ENCODE data around the gene CPNE4. TPM values are rescaled to one million over a fixed set of nuclear protein-coding genes. Genes with fewer than 3 reads are reported as not detected.

The CPNE4 gene
- total RNA-seq, 1 donor from 2014 or later = 0.24 TPM

DNA sequence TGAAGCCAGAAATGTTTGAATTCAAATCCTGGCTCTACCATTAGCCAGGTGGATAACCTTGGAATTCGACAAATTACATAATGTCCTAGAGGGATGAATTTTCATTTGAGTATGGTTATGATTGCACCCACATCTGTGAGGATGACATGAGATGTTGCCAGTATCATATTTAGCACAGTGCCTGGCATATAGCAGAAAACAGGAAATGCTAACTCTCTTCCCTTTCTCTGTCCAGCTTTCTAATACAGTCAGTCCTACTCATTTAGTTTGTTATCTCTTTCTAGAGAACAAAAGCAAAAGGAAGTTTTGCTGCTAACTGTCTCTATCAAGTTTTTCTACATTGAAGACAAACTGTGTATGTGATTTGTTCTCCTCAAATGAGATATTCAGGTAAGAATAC is 231.7 kb downstream of the CPNE4 start:
- DNase-seq (ENCODE audit: low read depth) = no peak

DNA sequence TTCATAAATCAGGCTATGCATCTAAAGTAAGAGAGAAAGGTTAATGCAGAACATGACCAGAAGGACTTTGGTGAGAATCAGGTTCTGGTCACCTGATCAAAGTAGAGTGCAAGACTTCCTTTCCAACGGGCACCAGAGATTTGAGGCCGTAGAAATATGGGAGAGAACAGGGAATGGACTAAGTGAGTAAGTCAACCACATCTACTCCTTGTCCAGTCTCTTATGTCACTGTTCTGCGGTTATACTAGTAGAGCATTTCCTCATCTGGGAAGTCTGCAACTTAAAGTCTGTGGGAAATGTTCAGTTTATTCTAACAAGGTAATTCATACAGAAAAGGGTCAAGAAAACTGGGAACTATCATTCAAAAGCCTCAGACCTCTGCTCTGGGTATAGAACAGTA is 232.8 kb downstream of the CPNE4 start:
- no peak for DNase-seq (ENCODE audit: low read depth)

GRCh38 chr3:131801566-131801965 is 233.2 kb downstream of the CPNE4 start:
- no peak for DNase-seq (ENCODE audit: low read depth)

DNA sequence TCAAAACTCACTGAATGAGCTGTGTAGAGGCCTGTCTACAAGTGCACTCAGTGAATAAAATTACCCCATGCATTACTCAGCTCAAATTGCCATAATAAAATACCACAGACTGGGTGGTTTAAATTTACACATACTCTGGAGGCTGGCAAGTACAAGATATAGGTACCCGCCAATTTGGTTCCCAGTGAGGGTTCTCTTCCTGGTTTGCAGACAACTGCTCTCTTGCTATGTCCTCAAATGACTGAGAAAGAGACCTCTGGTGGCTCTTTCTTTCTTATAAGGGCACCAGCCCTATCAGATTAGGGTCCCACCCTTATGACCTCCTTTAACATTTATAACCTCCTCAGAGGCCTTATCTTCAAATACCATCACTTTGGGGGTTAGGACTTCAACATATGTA is 237.0 kb downstream of the CPNE4 start:
- no peak for DNase-seq (ENCODE audit: low read depth)

- peak; percentile 10 for DNase-seq (ENCODE audit: low read depth)
These were observed 238.1 kb downstream of the CPNE4 start for GRCh38 chr3:131796558-131797198.

DNA sequence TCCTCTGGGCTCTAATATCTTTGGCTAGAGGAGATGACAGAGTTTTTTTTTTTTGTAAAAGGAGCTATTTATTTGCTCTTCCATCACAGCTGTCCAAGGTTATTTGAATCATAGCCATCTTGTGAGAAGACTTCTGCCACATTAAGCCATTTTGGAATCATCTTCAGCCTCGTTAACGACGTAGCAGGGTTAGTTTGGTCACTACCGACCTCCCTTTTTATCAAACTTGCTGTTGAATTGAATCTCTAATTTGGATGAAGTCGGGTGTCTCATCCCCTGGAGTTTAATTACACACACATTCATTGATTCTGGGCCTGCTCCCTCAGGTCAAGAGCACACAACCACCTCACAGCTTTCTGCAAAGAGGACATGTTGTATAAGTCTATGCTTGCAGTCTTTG is 238.7 kb downstream of the CPNE4 start:
- DNase-seq (ENCODE audit: low read depth) = no peak

DNA sequence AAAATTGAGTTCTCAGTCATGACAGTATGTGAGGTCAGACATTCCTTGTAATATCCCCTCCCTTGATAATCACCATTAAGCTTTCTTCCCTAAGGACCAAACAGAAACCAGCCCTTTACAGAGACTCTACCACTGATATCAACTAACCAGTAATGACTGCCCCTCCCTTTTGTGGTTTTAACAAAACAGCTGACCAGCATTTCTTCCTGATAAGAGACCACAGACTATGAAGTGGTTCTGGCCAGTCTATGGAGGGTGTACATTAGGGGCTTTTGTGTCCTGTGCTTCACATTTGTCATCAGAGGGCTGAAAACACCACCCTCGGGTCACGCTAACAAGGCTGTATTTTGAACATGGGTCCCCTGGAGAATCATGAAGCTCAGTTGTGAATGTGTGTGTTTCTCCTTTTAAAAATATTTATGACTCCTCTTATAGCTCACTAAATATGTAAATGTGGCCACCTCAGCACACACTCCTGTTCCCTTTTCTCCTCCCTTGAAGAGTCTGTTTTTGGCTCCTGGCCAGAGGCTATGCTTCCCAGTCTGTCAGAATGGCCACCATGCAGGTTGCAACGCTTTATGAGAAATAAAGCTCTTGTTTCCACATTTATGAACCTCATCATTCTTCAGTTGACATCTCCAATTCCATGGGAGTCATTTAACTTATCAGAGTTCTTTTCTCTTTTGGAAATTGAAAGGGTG is 239.3 kb downstream of the CPNE4 start:
- peak; percentile 78 for DNase-seq (ENCODE audit: low read depth)

- DNase-seq (ENCODE audit: low read depth) = peak; percentile 73
These were observed 239.9 kb downstream of the CPNE4 start for GRCh38 chr3:131794766-131795388.

DNA sequence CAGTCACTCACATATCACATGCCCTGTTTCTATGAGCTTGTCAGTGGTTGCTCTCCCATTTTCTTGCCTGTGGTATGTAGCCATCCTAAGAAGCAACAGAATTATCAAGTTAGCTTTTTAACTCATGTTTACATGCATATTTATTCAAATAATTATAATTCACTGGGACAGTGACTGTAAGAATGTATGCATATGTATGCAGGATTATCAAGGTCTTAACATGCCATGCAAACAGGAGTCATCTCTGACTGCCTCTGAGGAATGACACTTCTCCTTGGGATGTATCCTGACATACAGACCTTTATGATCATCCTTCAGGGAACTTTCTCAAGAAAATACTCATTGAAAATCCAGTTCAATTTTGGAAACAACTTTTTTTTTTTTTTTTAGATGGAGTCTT is 240.9 kb downstream of the CPNE4 start:
- DNase-seq (ENCODE audit: low read depth) = no peak

DNA sequence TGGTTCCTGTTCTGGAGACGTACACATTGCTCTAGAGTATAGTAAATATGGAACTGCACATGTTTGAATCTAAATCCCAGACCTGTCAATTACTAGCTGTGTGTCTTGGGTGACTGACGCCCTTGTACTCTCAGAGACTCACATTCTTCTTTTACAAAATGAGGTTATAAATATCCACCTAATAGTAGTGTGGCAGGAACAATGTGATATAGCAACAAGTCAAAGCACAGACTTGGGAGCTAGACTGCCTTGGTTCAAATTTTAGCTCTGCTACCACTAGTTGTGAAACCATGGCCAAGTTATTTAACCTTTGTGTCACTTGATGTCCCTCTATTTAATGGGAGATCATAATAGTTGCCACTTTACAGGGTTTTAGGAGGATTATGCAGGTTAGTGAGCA is 245.6 kb downstream of the CPNE4 start:
- DNase-seq (ENCODE audit: low read depth) = no peak

GRCh38 chr3:131786386-131786785 is 248.4 kb downstream of the CPNE4 start:
- DNase-seq (ENCODE audit: low read depth) = no peak

GRCh38 chr3:131782751-131783150 is 252.1 kb downstream of the CPNE4 start:
- DNase-seq (ENCODE audit: low read depth) = no peak

- no peak for DNase-seq (ENCODE audit: low read depth)
These were observed 256.3 kb downstream of the CPNE4 start for GRCh38 chr3:131778526-131778925.

DNA sequence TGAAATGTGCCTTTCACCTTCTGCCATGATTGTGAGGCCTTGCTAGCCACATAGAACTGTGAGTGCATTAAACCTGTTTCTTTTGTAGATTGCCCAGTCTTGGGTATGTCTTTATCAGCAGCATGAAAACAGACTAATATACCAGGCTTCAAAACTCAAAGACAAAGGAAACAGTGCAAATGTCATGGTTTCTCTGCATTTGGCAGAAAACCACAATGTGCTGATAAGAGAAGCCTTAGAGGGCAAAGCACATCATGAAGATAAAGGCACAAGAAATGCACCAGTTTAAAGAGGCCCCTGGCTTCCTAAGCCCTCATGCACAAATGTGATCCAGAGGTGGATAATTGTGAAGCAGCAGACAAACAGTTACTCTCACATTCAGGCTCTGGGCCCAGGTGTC is 259.2 kb downstream of the CPNE4 start:
- DNase-seq (ENCODE audit: low read depth) = no peak

DNA sequence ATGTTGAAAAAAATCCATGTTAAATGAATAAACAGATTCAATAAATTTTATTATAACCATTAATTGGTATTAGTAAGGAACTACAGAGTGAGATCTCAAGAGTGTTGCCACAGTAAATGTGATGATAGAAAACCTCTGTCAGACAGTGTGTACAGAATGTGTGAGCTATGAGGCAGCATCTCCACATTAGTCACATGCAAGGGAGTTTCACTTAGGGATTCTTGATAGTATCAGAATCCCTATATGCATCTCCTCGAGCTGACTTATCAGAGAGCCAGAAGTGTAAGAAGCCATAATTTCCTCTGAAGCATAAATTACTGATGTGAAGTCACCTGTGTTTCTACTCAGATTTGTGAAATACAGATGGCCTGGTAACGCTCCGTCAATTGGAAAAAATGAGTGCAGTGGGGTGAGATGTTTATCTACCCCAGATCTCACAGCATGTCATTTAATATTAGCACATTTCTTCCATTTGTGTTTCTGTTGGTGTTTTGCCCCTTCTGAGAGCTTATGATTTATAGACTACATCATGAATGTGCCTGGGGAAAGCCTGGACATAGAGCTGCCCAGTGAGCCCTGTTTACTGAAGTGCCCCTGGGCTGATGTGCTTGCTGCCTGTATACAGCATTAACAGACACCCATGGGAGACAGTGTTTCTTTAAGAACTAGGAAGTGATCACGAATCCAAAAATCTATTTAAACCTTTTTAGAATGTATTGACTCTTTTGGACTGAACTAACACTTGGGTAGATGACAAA is 262.4 kb downstream of the CPNE4 start:
- no peak for DNase-seq (ENCODE audit: low read depth)

DNA sequence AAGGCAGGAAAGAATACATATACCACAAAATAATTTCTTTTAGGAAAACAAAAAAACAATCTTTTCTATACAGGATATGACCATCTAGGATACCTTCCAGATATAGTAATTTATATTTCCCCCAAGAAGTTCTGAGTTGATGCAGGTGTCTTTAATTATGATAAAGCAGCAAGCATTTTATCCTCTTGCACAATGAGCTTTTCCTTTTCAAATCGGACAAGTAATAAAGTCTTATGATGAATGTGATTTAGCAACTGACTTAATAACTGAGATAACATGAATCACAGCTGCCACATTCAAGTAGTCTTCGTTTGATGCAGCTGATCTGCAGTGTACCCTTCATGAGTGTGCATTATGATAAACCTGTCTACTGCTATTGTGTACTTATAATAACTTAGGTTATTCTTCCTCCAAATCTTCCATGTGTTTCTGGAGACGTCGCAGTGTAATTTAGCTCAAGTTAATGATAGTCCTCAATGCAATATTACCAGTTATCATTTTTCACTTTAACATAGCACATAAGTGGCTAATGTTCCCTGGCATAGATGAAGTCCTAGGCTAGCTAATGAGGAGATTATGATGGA is 271.7 kb downstream of the CPNE4 start:
- no peak for DNase-seq (ENCODE audit: low read depth)

DNA sequence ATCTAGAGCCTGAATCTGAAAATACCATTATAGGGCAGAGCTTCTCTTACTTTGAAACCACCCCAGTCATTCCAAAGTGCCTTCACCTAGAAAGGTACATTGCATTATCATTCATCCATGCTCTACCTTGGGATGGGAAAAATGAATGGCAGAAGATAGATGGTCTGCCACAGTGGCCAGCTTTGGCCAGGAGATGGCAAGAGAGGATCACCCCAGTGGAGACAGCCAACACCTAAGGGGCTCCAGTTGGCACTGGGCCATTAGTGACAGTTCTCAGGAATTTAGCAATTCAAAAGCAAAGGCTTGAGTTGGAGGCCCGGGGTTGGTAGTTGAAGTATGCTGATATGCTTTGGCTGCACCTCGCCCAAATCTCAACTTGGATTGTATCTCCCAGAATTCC is 278.4 kb downstream of the CPNE4 start:
- DNase-seq (ENCODE audit: low read depth) = no peak

GRCh38 chr3:131755380-131755779 is 279.4 kb downstream of the CPNE4 start:
- no peak for DNase-seq (ENCODE audit: low read depth)

- no peak for DNase-seq (ENCODE audit: low read depth)
These were observed 284.6 kb downstream of the CPNE4 start for GRCh38 chr3:131750256-131750655.

DNA sequence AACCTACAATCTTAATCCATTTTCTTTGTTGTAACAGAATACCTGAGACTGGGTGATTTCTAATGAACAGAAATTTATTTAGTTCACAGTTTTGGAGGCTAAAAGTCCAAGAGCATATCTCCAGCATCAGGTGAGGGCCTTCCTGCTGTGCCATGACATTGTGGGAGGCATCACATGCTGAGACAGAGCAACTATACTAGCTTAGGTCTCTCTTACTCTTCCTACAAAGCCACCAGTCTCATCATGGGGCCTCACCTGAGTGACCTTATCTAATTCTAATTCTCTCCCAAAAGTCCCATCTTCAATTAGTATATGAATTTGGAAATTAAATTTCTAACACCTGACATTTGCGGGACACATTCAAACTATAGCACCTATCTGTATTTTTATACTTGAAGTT is 285.0 kb downstream of the CPNE4 start:
- no peak for DNase-seq (ENCODE audit: low read depth)

DNA sequence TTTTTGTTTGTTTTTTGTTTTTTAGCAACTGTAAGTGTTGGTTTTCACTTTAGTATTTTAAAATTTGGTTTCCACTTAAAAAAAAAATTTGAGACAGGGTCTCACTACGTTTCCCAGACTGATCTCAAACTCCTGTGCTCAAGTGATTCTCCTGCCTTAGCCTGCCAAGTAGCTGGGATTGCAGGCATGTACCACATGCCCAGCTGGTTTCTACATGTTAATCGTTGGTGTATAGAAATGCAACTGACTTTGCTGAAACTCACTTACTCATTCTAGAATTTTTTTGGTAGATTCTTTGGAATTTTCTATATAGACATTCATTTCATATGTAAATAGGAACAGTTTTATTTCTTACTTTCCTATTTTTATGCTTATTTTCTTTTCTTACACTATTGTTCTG is 287.3 kb downstream of the CPNE4 start:
- no peak for DNase-seq (ENCODE audit: low read depth)

DNA sequence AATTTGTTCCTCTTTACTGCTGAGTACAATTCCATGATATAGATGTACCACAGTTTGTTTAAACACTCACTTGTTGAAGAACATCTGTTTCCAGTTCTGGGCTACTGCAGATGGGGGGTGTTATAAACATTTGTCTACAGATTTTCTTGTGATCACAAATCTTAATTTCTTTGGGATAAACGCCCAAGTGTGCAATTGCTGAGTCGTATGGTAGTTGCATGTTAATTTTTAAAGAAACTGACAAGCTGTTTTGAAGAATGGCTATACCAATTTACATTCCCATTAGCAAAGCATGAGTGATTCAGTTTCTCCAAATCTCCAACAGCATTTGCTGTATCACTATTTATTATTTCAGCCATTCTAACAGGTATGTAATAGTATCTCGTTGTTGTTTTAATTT is 290.0 kb downstream of the CPNE4 start:
- no peak for DNase-seq (ENCODE audit: low read depth)

All from myocyte (in vitro differentiated cells).